Bronchial epithelial cell (primary cell): ENCODE results near the gene TBC1D22A. TPM values are rescaled to one million over a fixed set of nuclear protein-coding genes. Genes with fewer than 3 reads are reported as not detected.
A peak's percentile ranks its signal among the peaks of the same experiment; 100 is the strongest.

Source experiments
- DNase-seq: peaks from one replicate; pipeline ENCODE4 v3.0.0-alpha.2; 2010; ENCODE audit warnings: low read depth
- FAIRE-seq: peaks from 2 replicates; lab custom pipeline; 2011; peaks lifted over from hg19 to GRCh38; lab: Jason Lieb, UNC
- H3K27me3 ChIP-seq: 2 replicates; pipeline ENCODE4 v1.5.1; 2011; ENCODE audit warnings: low read length; ENCODE audit not compliant: control insufficient read depth, insufficient read depth
- H3K36me3 ChIP-seq: 2 replicates; pipeline ENCODE4 v1.5.1; 2011; ENCODE audit warnings: low read length; ENCODE audit not compliant: control insufficient read depth, insufficient read depth
- H3K4me3 ChIP-seq: 2 replicates; pipeline ENCODE4 v1.5.1; 2011; ENCODE audit warnings: mild to moderate bottlenecking, low read depth, low read length, control low read depth
- total RNA-seq: library from RNA; depleted of rRNA; stranded (reverse); fragments of >200 nt; gene quantifications from 2 replicates; pipeline ENCODE4 v1.2.1, GENCODE V29; 2014
- TF ChIP-seq, protein P1 (sequence below): IDR thresholded peaks from 2 replicates; pipeline ENCODE4 v1.5.1; 2011; ENCODE audit warnings: mild to moderate bottlenecking, moderate library complexity, low read length, control low read depth, inconsistent platforms; ENCODE audit not compliant: insufficient read depth, severe bottlenecking

TBC1D22A gene
- total RNA-seq, 1 donor from 2014 or later, result 10.0 TPM

GRCh38 chr22:47195156-47195483 lies 432.7 kb downstream of the TBC1D22A start:
- FAIRE-seq (no peak), DNase-seq (no peak)
- Histone ChIP-seq H3K36me3 (no peaks in the 10 kb centered on the region), H3K4me3 (no peak overlapping the region), H3K27me3 (no peaks in the 10 kb centered on the region)
- TF ChIP-seq, protein P1, sequence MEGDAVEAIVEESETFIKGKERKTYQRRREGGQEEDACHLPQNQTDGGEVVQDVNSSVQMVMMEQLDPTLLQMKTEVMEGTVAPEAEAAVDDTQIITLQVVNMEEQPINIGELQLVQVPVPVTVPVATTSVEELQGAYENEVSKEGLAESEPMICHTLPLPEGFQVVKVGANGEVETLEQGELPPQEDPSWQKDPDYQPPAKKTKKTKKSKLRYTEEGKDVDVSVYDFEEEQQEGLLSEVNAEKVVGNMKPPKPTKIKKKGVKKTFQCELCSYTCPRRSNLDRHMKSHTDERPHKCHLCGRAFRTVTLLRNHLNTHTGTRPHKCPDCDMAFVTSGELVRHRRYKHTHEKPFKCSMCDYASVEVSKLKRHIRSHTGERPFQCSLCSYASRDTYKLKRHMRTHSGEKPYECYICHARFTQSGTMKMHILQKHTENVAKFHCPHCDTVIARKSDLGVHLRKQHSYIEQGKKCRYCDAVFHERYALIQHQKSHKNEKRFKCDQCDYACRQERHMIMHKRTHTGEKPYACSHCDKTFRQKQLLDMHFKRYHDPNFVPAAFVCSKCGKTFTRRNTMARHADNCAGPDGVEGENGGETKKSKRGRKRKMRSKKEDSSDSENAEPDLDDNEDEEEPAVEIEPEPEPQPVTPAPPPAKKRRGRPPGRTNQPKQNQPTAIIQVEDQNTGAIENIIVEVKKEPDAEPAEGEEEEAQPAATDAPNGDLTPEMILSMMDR, result no peak

- no peak overlapping the region for H3K4me3 ChIP-seq
- FAIRE-seq, result no peak
- TF ChIP-seq, protein P1, result no peak
- H3K27me3 ChIP-seq, result no peaks in the 10 kb centered on the region
- H3K36me3 ChIP-seq, result no peaks in the 10 kb centered on the region
- DNase-seq, result no peak
Observed at GRCh38 chr22:47195484-47196165, 433.2 kb downstream of the TBC1D22A start.

- DNase-seq (no peak), FAIRE-seq (peak; percentile 80)
- H3K36me3 ChIP-seq, result no peaks in the 10 kb centered on the region
- TF ChIP-seq, protein P1, result no peak
- no peak overlapping the region for H3K4me3 ChIP-seq
- no peaks in the 10 kb centered on the region for H3K27me3 ChIP-seq
Observed at GRCh38 chr22:47196166-47196849, 433.9 kb downstream of the TBC1D22A start.

DNA sequence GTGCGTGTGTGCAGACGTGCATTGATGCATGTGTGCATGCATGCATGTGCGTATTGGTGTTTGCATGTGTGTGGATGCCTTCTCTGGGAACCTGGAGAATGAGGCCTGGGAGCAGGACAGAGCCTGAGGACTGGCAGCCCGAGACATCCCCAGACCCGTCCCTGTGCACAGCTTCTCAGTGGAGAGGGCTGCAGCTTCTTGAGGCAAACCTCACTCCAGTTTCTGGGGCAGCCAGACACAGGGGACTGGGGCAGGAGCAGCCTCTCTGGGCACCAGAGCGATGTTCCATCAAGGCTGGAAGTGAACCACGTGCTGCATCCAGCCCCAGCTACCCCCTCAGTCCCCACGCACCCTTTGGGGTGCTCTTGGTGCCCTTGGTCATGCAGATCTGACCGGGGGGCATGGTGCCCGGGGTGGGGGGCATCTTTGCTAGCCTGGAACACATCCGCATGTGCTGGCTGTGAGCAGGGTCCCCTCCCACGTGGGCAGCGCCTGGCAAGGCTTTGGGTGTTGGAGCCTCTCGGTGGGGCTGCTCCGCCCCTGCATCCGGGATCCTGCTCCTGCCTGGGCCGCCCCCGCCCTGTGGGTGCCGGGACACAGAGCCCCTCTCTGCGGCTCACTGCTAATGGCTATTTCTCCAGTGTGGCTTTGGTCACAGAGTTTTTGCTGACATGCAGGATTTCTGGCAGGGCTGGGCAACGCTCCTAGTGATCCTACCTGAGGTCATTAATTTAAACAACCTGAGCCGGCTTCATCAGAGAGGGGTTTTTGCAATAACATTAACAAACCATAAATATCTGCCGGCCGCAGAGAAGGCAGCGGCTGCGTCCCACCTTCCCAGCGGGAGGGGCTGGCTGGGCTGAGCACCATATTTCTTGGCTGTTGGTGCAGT lies 434.7 kb downstream of the TBC1D22A start:
- FAIRE-seq (no peak), DNase-seq (no peak)
- no peaks in the 10 kb centered on the region for H3K36me3 ChIP-seq
- TF ChIP-seq, protein P1, result no peak
- H3K4me3 ChIP-seq, result no peak overlapping the region
- no peaks in the 10 kb centered on the region for H3K27me3 ChIP-seq

DNA sequence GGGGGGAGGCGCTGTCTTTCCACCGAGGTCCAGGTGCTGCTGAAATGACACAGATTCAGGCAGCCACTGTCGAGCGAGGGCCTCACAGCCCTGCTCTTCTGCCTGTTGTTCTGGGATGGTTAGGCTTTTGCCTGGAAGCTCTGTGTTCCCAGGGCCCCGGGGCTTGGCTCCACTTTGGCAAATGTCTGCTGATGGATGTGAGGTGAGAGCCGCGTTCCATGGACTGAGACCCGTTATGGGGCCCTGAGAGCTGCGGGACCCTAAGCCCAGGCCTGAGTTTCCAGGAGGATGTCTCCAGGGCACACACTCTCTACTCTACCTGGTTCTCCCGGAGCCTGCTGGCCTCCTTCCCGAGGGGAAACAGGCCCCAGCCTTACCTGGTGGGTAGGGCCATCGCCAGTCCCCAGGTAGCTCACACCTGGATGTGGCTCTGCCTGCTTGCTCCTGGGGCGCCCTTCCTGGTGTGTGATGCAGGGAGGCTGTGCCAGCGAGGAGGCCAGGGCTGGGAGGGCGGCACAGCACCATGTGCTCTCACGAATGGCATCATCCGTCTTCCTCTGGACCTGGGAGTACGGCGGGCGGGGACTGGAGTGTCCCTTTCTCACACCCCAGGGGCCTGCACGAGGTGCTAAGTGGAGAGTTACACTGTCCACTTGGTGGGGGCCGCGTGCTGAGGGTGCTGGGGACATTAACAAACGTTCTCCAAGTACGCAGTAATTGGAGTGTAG lies 435.5 kb downstream of the TBC1D22A start:
- TF ChIP-seq, protein P1, result no peak
- H3K36me3 ChIP-seq, result no peaks in the 10 kb centered on the region
- DNase-seq (no peak), FAIRE-seq (no peak)
- H3K27me3 ChIP-seq, result no peaks in the 10 kb centered on the region
- H3K4me3 ChIP-seq, result no peak overlapping the region
